SJCRH30 (cell line): ENCODE results near the gene MYO1H. TPM values are rescaled to one million over a fixed set of nuclear protein-coding genes. Genes with fewer than 3 reads are reported as not detected.

Source experiments
- DNase-seq, 2 experiments: peaks; one replicate each; pipeline ENCODE4 v3.0.0-alpha.2; 2015 to 2020
- H3K27ac ChIP-seq: fragments of 250-450 bp; sonication (Bioruptor Pico); 2 replicates; pipeline ENCODE4 v1.5.1; 2020; ENCODE audit warnings: mild to moderate bottlenecking, moderate library complexity
- H3K27me3 ChIP-seq: fragments of 250-450 bp; sonication (Bioruptor Pico); 2 replicates; pipeline ENCODE4 v1.5.1; 2020; ENCODE audit warnings: mild to moderate bottlenecking, moderate library complexity
- H3K36me3 ChIP-seq: fragments of 250-450 bp; sonication (Bioruptor Pico); 2 replicates; pipeline ENCODE4 v1.5.1; 2020; ENCODE audit warnings: mild to moderate bottlenecking, moderate library complexity
- H3K4me1 ChIP-seq: fragments of 250-450 bp; sonication (Bioruptor Pico); 2 replicates; pipeline ENCODE4 v1.5.1; 2020; ENCODE audit warnings: mild to moderate bottlenecking, moderate library complexity
- H3K4me3 ChIP-seq: fragments of 250-450 bp; sonication (Bioruptor Pico); 2 replicates; pipeline ENCODE4 v1.5.1; 2020; ENCODE audit warnings: mild to moderate bottlenecking, moderate library complexity
- H3K9me3 ChIP-seq: fragments of 250-450 bp; sonication (Bioruptor Pico); replicated peaks from 2 replicates; pipeline ENCODE4 v1.5.1; 2020; ENCODE audit warnings: mild to moderate bottlenecking, moderate library complexity
- total RNA-seq: library from RNA; depleted of rRNA; stranded (reverse); fragments of >200 nt; shearing (Covaris generic); gene quantifications from 2 replicates; pipeline ENCODE4 v1.2.3, GENCODE V29; 2014

The MYO1H gene
- total RNA-seq, 1 experiment from 2014 or later, result not detected

GRCh38 chr12:109330282-109331230, 17.1 kb upstream of the MYO1H start:
- Histone ChIP-seq H3K4me1 (no peaks in the 10 kb centered on the region), H3K9me3 (no peaks in the 10 kb centered on the region), H3K4me3 (no peak overlapping the region), H3K27me3 (no peaks in the 10 kb centered on the region; the same call in 1 of the 2 replicates), H3K27ac (no peak overlapping the region), H3K36me3 (no peaks in the 10 kb centered on the region)
- DNase-seq, result no peak

- no peaks in the 10 kb centered on the region for H3K36me3 ChIP-seq
- no peak for DNase-seq
- no peaks in the 10 kb centered on the region for H3K9me3 ChIP-seq
- H3K4me1 ChIP-seq, result no peaks in the 10 kb centered on the region
- H3K4me3 ChIP-seq, result no peak overlapping the region
- H3K27ac ChIP-seq, result no peak overlapping the region
- H3K27me3 ChIP-seq, result no peaks in the 10 kb centered on the region; the same call in 1 of the 2 replicates
Measured at GRCh38 chr12:109331301-109331952, 16.3 kb upstream of the MYO1H start.

- Histone ChIP-seq H3K27ac (no peak overlapping the region), H3K4me3 (no peak overlapping the region), H3K4me1 (no peaks in the 10 kb centered on the region), H3K36me3 (no peaks in the 10 kb centered on the region), H3K9me3 (no peaks in the 10 kb centered on the region), H3K27me3 (no peaks in the 10 kb centered on the region; the same call in 1 of the 2 replicates)
- DNase-seq, result no peak
Measured at GRCh38 chr12:109334887-109335286, 12.8 kb upstream of the MYO1H start.

DNA sequence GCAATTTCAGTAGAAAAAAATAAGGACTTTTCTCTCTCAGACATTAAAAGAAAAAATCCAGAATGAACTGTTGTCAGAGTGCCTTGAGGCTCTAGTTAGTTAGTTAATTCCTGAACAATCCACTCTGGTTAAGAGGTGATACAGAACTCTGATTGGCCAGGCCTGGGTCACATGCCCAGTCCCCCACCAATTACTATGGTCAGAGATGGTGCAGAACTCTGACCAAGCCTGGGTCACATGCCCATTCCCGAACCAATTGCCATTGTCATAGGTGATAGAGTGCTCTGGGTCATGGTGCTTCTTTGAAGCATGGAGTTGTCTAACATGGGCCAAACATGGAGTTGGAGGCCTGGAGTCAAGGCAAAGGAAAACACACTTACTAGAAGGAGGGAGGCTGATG, 11.1 kb upstream of the MYO1H start:
- Histone ChIP-seq H3K36me3 (no peaks in the 10 kb centered on the region), H3K4me3 (no peak overlapping the region), H3K27me3 (no peaks in the 10 kb centered on the region; the same call in 1 of the 2 replicates), H3K9me3 (no peaks in the 10 kb centered on the region), H3K4me1 (no peaks in the 10 kb centered on the region), H3K27ac (no peak overlapping the region)
- DNase-seq, result no peak

- Histone ChIP-seq H3K27ac (no peak overlapping the region), H3K9me3 (no peaks in the 10 kb centered on the region), H3K4me3 (no peak overlapping the region), H3K36me3 (no peaks in the 10 kb centered on the region), H3K27me3 (no peaks in the 10 kb centered on the region; the same call in 1 of the 2 replicates), H3K4me1 (no peaks in the 10 kb centered on the region)
- no peak for DNase-seq
Measured at GRCh38 chr12:109343677-109344076, 4.0 kb upstream of the MYO1H start.

DNA sequence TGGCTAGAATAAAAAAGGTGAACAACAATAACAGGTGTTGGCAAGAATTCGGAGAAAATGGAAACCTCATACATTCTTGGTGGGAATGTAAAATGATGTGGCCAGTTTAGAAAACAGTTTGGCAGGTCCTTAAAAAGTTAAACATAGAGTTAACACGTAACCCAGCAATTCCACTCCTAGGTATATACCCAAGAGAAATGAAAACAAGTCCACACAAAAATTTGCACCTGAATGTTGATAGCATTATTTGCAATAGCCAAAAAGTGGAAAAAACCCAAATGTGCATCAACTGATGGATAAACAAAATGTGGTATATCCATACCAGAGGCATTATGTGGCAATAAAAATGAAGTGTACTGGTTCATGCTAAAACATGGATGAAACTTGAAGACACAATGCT, 2.3 kb upstream of the MYO1H start:
- no peak for DNase-seq
- Histone ChIP-seq H3K36me3 (no peaks in the 10 kb centered on the region), H3K4me3 (no peak overlapping the region), H3K4me1 (no peaks in the 10 kb centered on the region), H3K27ac (no peak overlapping the region), H3K9me3 (no peaks in the 10 kb centered on the region), H3K27me3 (no peaks in the 10 kb centered on the region; the same call in 1 of the 2 replicates)

- DNase-seq, result peak; percentile 8 to 12
- Histone ChIP-seq H3K36me3 (no peaks in the 10 kb centered on the region), H3K4me3 (no peak overlapping the region), H3K27me3 (no peaks in the 10 kb centered on the region; the same call in 1 of the 2 replicates), H3K4me1 (no peaks in the 10 kb centered on the region), H3K27ac (no peak overlapping the region), H3K9me3 (no peaks in the 10 kb centered on the region)
Measured at GRCh38 chr12:109346920-109347319, 780 bp upstream of the MYO1H start.

- Histone ChIP-seq H3K4me1 (no peaks in the 10 kb centered on the region), H3K4me3 (no peak overlapping the region), H3K9me3 (no peaks in the 10 kb centered on the region), H3K36me3 (no peaks in the 10 kb centered on the region), H3K27me3 (peaks cover 9% of the 10 kb centered on the region), H3K27ac (no peak overlapping the region)
- no peak for DNase-seq
Measured at GRCh38 chr12:109352184-109352583, 4.5 kb downstream of the MYO1H start.

DNA sequence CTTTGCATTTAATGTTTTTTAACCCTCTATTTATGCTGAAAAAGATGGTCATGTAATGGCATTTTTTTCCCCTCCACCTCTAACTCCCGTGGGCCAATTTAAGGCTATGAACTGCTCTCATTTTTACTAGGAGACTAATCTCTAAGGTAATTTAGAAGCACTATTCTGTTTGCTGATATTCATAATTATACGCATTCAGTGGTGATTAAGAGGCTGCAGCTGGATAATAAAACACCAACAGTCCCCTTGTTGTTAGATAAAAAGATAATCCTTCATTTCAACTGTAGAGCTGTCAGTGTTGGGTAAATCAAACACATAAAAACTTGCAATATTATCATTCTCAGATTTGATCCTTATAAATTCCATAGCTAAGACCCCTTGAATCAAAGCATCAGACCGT, 8.9 kb downstream of the MYO1H start:
- Histone ChIP-seq H3K4me3 (no peak overlapping the region), H3K36me3 (no peaks in the 10 kb centered on the region), H3K4me1 (no peaks in the 10 kb centered on the region), H3K27ac (no peak overlapping the region), H3K9me3 (no peaks in the 10 kb centered on the region), H3K27me3 (peaks cover 9% of the 10 kb centered on the region; the same call in 1 of the 2 replicates)
- DNase-seq, result no peak

DNA sequence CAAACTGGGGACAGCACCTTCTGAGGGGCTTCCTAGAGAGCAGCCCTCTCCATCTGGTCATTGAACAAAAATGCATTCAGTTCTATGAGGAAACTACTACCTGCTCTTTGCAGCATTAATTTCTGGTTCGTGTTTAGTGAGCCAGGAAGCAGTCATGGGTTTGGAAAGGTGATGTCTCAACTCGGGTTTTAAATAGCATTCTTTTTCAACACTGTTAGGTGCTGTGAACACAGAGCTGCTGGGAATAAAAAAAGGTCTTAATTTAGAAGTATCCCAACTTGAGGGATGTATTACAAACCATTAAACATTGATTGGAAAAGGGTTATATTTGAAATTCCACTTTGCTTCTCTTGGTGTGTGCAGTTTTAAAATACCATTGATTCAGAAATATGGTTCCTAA, 9.3 kb downstream of the MYO1H start:
- Histone ChIP-seq H3K36me3 (no peaks in the 10 kb centered on the region), H3K27me3 (peaks cover 9% of the 10 kb centered on the region; the same call in 1 of the 2 replicates)
- DNase-seq, result no peak

DNA sequence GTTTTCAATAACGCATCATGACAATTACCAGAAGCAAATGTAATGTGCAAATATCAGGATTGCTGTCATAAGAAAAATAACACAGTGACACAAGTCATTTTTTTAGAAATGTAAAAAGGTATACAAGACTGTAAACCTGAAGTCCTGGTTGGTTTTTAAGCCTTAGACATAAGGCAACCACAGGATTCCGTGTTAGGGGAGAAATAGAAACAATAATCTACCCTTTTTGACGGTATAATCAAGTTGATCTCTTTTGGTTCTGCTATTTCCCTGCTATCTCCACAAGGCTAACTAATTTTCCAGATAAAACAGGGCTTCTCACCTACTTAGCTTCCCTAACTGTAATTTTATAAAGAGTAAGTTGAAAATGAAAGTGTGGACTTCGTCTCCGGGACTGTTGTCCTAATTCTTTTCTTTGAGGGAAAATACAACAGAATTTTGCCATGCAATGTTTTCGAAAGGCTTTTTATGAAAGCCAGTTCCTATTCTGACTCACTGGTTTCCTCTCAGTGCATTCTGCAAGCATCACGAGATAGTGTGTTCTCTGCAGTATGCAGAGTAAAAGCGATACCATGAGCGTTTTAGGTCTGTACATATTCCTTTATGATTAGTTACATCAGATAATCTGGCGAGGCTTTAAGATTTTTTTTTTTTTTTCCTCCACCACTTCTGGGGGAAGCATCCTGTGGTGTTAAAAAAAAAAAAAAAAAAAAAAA, 10.6 kb downstream of the MYO1H start:
- Histone ChIP-seq H3K36me3 (no peaks in the 10 kb centered on the region), H3K9me3 (no peaks in the 10 kb centered on the region), H3K27me3 (peaks cover 9% of the 10 kb centered on the region; the same call in 1 of the 2 replicates), H3K27ac (no peak overlapping the region), H3K4me1 (no peaks in the 10 kb centered on the region), H3K4me3 (no peak overlapping the region)
- DNase-seq, result no peak

More for the DNA sequence above, 9.3 kb downstream of the MYO1H start:
- H3K4me3 ChIP-seq, result no peak overlapping the region
- H3K4me1 ChIP-seq, result no peaks in the 10 kb centered on the region
- H3K27ac ChIP-seq, result no peak overlapping the region
- no peaks in the 10 kb centered on the region for H3K9me3 ChIP-seq

GRCh38 chr12:109359131-109359690, 11.5 kb downstream of the MYO1H start:
- H3K4me1 ChIP-seq, result no peaks in the 10 kb centered on the region
- no peak for DNase-seq
- H3K27ac ChIP-seq, result no peak overlapping the region
- no peaks in the 10 kb centered on the region for H3K36me3 ChIP-seq
- H3K4me3 ChIP-seq, result no peak overlapping the region
- H3K9me3 ChIP-seq, result no peaks in the 10 kb centered on the region
- H3K27me3 ChIP-seq, result peaks cover 4% of the 10 kb centered on the region; the same call in 1 of the 2 replicates

DNA sequence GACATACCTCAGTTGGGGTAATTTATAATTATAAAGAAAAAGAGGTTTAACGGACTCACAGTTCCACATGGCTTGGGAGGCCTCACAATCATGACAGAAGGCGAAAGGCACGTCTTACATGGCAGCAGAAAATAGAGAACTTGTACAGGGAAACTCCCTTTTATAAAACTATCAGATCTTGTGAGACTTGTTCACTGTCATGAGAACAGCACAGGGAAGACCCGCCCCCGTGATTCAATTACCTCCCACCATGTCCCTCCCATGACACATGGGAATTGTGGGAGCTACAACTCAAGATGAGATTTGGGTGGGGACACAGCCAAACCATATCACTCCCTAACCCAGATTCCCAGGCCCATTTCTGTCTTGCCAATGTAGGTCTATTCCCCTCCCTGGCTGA, 22.1 kb downstream of the MYO1H start:
- Histone ChIP-seq H3K36me3 (no peaks in the 10 kb centered on the region), H3K27ac (no peak overlapping the region), H3K4me3 (no peak overlapping the region), H3K4me1 (no peaks in the 10 kb centered on the region), H3K27me3 (0 out of 2 replicates have a peak, but pooled peaks cover 4% of the 10 kb centered on the region), H3K9me3 (no peaks in the 10 kb centered on the region)
- no peak for DNase-seq

- H3K36me3 ChIP-seq, result no peaks in the 10 kb centered on the region
- no peaks in the 10 kb centered on the region for H3K9me3 ChIP-seq
- peak in 1 of 2 experiments; percentile 15 for DNase-seq
- H3K4me1 ChIP-seq, result no peaks in the 10 kb centered on the region
- H3K4me3 ChIP-seq, result no peak overlapping the region
- no peak overlapping the region for H3K27ac ChIP-seq
- no peaks in the 10 kb centered on the region for H3K27me3 ChIP-seq
Measured at GRCh38 chr12:109377139-109377685, 29.5 kb downstream of the MYO1H start.
